GM11168 (cell line): ENCODE results near the gene ODAM.
"Not testable (repeated sequence)": the region's sequence is repeated elsewhere in the genome, so short reads cannot be mapped to it uniquely, and the experiment has no call there.

Source experiments
- in situ Hi-C: fragments of 300-500 bp; cut with MboI; formaldehyde crosslinking; loops from one replicate; pipeline ENCODE4 v1.12.0; 2022; ENCODE audit warnings: low sequenced_read_pairs; ENCODE audit not compliant: unreplicated experiment

ODAM gene

DNA sequence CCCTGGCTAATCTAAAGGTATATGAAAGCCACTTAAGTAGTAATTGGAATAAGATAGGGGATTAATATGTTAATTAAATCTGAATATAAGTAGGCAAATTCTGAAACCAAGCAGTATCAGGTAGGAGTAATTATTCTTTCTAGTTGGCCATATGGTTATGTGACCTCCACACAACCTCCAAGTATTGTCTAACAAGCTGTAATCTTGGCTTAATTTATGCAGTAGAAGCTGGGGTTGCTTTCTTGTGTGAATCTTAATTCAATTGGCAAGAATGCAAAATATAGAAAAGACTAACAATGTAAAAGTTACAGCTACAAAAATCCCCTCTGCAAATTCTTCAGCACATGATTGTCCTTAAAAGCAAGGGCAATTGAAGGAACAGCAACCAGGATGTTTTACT, 20.6 kb downstream of the ODAM start:
- in situ Hi-C loops = not testable (repeated sequence)

DNA sequence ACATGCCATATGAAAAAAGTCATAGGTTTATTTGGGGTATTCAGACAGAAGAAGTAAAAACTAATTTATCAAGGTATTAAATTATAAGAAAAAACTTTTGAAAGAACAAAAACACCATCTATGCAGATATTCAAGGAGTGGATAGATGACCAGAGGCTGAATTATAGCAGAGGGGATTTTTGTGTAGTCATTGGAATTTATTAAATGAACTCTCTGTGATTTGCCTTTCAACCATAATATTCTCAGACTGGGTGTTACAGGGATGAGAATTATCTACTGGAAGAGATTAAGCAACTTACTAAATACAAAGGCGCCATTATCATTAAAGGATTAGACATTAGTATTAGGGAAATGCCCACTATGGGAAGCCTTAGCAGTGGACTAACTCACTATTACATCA, 21.0 kb downstream of the ODAM start:
- in situ Hi-C loops = not testable (repeated sequence)

GRCh38 chr4:70221389-70221788, 25.9 kb downstream of the ODAM start:
- in situ Hi-C loops = not testable (repeated sequence)

GRCh38 chr4:70221818-70222217, 26.3 kb downstream of the ODAM start:
- in situ Hi-C loops = not testable (repeated sequence)

DNA sequence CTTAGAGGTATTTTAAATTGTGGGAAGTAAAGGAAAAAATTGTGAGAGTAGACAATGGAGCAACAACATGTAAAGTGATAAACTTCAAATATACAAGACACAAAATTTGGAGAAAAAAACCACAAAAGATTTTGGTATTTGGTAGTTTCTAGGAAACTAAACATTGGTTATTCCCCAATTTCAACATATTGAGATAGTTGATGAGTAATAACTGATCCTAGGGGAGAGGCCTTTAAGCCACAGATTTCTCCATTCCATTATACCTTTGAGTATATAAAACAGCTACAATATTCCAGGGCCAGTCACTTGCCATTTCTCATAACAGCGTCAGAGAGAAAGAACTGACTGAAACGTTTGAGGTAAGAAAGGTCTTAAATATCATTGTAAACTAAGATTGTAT, 30.3 kb downstream of the ODAM start, which contains the start of gene FDCSP:
TSS of gene FDCSP (plus strand) at position 301 of the 400 bp plus-strand sequence. CDS start 5,071 bp downstream, outside the sequence.
- in situ Hi-C loops = no loop called here

DNA sequence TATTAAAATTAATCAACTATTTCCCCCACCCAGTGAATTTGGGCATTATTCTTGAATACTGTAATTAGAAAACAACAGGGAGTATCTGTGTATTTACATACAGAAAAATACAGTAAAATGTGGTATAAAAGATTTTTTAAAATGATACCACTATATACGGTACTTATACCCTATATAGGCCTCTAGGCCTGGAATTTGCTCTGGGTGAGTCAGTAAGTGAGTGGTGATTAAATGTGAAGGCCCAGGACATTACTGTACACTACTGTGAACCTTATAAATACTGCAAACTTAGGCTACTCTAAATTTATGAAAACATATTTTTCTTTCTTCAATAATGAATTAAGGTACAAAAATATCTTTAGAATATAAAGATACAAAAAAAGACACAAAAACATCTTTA, 40.6 kb downstream of the ODAM start:
- in situ Hi-C loops = no loop called here

- in situ Hi-C loops = no loop called here
Observed at GRCh38 chr4:70239131-70239883, 43.8 kb downstream of the ODAM start.

DNA sequence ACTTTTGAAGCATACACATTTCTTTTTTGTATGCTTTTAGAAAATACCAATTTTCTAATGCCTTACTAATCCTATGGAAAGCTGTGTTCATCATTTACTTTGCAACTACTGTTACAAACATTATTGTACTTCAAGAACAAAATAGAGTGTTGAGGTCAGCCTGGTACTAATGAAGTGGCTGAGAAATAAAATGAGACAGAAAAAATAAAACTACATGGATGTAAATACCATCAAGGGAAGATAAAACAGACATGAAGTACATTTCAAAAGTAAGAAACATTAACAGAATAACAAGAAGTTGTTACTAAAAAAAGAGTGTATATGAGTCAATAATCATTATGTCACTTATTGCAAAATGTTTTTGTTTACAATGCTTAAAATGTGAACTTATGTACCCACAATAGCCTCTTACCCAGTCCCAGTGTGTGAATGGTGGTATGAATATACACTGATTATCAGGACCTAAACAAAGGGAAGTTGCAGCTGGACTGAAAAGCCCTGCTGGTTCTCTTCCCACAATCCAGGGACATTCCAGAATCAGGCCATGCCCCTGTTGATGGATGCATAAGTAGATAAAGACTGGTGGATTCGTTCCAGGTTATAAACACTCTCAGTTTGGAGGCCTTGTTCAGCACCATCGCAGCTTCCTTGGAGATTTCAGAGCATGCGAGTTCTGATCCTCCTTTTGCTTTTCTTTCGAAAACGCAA, 44.5 kb downstream of the ODAM start:
- in situ Hi-C loops = no loop called here

DNA sequence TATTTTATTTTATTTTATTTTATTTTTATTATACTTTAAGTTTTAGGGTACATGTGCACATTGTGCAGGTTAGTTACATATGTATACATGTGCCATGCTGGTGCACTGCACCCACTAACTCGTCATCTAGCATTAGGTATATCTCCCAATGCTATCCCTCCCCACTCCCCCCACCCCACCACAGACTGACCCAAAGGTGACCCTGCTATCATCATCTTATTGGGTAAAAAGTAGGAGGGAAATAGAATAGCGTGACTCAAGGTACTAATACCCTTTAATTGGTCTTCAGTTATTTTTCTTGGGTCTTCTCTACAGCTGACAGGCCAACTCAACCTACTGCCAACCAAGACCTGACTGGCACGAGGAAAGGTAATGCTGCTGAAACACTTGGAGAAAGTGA, 46.8 kb downstream of the ODAM start, which contains the start of gene CSN3:
TSS of gene CSN3 (plus strand) at position 301 of the 400 bp plus-strand sequence. CDS start 2,223 bp downstream, outside the sequence.
- in situ Hi-C loops = not testable (repeated sequence)

DNA sequence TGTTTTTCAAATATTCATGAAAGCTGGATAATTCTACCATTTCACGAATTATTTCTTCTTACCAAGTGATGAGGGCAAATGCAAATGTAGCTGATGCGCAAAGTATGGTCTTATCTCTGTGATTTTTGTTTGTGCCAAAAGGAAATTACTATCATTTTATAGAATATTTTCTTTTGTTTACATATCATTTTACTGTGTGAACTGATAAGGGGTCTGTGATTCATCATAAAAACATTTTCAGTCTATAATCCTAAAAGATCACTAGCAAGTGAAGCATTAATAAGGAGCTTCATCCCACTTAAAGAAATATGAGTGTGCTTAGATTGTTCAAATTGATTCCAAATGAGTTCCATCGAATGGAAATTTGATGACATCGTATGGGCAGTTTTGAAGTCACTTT, 47.6 kb downstream of the ODAM start:
- in situ Hi-C loops = no loop called here

DNA sequence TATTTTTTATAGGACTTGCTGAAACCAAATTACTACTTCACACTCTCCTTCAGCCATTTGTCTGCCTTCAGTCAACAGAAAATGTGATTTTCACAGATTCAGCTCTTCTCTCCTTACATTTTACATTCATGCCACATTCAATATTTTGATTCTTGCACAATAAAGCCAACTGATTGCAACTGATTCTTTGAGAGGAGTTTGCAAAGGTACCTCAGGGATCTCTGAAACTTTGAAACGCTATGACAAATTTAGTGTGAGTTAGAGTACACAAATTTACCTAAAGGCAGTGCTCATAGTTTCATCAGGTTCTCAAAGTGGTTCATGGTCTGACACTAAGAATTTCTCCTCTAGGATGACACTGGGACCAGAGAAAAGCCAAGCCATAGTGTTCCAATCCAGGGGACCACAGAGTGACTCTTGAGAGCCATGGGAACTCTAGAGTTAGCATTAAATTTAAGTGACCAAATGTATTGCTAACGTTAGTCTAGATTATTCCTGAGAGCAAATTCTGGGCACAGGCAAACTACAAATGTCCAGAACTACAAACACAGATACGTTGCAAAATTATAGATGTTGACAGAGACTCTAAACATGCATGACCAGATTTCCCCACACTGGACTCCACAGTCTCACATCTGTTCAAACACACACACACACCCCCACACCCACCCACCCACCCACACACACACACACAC, 55.9 kb downstream of the ODAM start:
- in situ Hi-C loops = no loop called here

DNA sequence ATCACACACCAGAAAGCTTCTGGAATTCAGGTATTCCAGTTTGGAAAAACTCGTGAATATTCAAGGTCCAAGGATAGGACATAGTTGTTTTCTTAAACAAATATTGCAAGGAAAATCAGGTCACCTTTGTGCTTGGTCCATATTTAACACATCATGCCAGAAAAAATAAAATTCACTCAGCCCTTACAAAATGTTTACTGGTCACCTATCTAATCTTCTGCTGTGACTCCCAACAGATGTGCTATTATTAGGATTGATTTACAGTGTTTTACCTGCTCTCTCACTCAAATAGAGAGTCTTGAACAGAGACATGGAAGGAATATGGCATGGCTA, 56.4 kb downstream of the ODAM start:
- in situ Hi-C loops = no loop called here
